ENCODE measurements around the gene KRTAP2-3. TPM values are rescaled to one million over a fixed set of nuclear protein-coding genes. Genes with fewer than 3 reads are reported as not detected.

Gene KRTAP2-3
- 1.9 TPM in 1 of 2 replicates, not detected in the other for total RNA-seq

DNA sequence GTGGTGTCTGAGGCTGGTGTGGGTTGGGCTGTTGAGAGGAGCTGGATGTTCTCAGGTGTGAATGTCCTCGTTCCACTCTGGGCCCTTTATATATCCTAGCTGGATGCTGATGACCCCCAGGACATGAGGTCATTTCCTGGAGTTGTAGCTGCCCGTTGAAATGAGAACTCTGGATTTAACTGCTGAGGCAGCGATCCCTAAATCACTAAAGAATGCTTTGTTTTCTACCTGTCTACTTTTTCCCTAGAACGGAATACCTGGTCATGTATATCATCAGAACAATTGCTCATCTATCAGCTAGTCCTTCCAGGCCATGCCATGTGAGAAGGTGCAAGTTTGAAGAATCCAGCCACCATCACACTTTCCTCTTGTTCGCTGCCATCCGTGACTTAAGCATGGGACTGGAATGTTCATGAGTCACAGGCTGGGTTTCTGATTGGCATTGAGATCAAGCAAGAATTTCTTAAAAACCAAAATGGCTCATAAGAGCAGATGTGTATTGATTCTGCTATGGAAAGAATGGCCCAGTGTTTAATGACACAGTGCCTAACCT is at the start of gene KRTAP2-3:
TSS of gene KRTAP2-3 (minus strand) at position 63 of the 553 bp plus-strand sequence. CDS start 64 bp downstream, outside the sequence.

GRCh38 chr17:41105347-41105746 is 45.4 kb upstream of the KRTAP2-3 start, which contains the start of gene KRTAP4-9:
Gene KRTAP4-9 (plus strand): TSS chr17:41105389. CDS start chr17:41105389, 0 bp downstream.

GRCh38 chr17:41101586-41102259 is 41.8 kb upstream of the KRTAP2-3 start, which contains the start of gene KRTAP4-16:
Gene KRTAP4-16 (minus strand): TSS chr17:41102209. CDS start chr17:41102209, 0 bp downstream.

GRCh38 chr17:41098042-41098441 is 38.1 kb upstream of the KRTAP2-3 start, which contains the start of gene KRTAP4-8:
Gene KRTAP4-8 (minus strand): TSS chr17:41098142. CDS start chr17:41098084, 58 bp downstream.

DNA sequence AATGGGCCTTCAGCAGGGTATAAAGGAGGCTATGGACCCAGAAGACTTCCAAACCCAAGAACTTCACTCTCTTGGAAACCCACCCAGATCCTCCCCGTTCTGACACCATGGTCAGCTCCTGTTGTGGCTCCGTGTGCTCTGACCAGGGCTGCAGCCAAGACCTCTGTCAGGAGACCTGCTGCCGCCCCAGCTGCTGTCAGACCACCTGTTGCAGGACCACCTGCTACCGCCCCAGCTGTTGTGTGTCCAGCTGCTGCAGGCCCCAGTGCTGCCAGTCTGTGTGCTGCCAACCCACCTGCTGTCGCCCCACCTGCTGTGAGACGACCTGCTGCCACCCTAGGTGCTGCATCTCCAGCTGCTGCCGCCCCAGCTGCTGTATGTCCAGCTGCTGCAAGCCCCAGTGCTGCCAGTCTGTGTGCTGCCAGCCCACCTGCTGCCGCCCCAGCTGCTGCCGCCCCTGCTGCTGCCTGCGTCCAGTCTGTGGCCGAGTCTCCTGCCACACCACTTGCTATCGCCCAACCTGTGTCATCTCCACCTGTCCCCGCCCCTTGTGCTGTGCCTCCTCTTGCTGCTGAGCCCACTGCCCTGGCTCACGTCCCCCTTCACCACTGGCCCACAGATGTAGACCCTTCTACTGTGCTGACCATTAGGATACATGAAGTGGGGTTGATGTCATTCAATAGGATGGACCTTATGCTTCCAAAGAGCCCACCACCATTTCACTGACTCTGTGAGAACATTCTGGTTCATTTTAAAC is 24.4 kb upstream of the KRTAP2-3 start, which contains the start of gene KRTAP4-7:
TSS of gene KRTAP4-7 (plus strand) at position 51 of the 757 bp plus-strand sequence. CDS start at position 108, 57 bp downstream.

DNA sequence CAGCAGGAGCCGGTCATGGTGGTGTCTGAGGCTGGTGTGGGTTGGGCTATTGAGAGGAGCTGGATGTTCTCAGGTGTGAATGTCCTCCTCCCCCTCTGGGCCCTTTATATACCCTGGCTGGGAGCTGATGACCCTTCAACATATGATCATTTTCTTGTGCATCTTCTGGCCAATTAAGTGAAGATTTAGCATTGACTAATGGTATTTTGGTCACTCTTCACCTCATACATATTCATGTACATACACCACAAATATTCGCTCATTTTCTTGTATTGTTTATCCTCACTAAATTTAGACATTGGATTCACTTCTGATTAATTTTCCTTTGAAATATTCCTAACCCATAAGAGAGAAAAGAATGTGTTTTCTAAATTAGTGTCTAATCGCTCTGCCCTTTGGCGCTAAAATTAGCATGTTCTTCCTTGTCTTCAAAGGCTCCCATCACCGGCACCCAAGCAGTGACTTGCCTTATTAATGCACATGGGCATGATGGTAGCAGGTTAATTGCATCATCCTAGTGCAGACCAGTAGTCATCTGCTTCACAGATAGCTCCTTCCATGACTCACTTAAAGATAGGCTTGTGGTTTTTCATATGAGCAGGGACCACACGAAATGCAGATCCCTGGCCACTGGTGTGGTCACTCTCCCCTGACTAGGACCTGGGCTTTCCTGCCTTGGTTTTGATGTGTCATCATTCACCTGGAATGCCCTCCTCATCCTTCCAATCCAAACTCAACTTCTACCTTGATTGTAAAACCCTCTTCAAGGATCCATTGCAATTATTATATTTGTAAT is 6.1 kb upstream of the KRTAP2-3 start, which contains the start of gene KRTAP2-4:
TSS of gene KRTAP2-4 (minus strand) at position 51 of the 796 bp plus-strand sequence. CDS start at position 17, 34 bp downstream.

DNA sequence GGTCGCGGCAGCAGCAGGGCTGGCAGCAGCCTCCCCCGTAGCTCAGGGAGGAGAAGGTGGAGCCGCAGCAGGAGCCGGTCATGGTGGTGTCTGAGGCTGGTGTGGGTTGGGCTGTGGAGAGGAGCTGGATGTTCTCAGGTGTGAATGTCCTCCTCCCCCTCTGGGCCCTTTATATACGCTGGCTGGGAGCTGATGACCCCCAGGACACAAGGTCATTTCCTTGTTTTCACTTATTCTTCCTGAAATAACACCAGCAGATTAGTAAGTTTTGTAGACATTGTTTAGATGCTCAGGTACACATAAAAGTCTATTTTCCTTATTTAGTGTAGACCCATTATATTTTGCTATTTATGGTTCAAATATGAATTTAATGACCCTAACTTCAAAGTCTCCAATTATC is 4.8 kb downstream of the KRTAP2-3 start, which contains the start of gene KRTAP2-2:
TSS of gene KRTAP2-2 (minus strand) at position 101 of the 400 bp plus-strand sequence. CDS start at position 82, 19 bp downstream.

DNA sequence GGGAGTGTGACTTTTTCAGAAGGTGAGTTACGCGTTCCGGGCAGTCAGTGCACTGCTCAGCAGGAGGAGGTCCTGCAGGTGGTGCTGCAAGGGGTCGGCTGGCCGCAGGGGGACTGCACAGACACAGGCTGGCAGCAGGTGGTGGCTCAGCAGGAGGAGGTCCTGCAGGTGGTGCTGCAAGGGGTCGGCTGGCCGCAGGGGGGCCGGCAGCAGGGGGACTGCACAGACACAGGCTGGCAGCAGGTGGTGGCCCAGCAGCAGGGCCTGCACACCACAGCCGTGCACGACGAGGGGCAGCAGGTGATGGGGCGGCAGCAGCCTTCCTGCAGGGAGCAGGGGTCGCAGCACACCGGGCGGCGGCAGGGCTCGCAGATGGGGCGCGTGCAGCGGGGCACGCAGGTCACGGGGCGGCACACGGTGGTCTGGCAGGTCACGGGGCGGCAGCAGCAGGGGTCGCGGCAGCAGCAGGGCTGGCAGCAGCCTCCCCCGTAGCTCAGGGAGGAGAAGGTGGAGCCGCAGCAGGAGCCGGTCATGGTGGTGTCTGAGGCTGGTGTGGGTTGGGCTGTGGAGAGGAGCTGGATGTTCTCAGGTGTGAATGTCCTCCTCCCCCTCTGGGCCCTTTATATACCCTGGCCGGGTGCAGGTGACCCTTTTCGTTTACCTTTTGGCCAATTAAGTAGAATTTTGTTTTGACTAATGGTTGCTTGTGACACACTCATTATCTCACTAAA is 13.0 kb downstream of the KRTAP2-3 start, which contains the start of gene KRTAP2-1:
TSS of gene KRTAP2-1 (minus strand) at position 582 of the 731 bp plus-strand sequence. CDS start at position 533, 49 bp downstream.

GRCh38 chr17:41040783-41041571 is 18.9 kb downstream of the KRTAP2-3 start, which contains the start of gene KRTAP1-1:
Gene KRTAP1-1 (minus strand): TSS chr17:41041450. CDS start chr17:41041397, 53 bp downstream.

GRCh38 chr17:41034346-41034935 is 25.5 kb downstream of the KRTAP2-3 start, which contains the start of gene KRTAP1-3:
Gene KRTAP1-3 (minus strand): TSS chr17:41034874. CDS start chr17:41034821, 53 bp downstream.

DNA sequence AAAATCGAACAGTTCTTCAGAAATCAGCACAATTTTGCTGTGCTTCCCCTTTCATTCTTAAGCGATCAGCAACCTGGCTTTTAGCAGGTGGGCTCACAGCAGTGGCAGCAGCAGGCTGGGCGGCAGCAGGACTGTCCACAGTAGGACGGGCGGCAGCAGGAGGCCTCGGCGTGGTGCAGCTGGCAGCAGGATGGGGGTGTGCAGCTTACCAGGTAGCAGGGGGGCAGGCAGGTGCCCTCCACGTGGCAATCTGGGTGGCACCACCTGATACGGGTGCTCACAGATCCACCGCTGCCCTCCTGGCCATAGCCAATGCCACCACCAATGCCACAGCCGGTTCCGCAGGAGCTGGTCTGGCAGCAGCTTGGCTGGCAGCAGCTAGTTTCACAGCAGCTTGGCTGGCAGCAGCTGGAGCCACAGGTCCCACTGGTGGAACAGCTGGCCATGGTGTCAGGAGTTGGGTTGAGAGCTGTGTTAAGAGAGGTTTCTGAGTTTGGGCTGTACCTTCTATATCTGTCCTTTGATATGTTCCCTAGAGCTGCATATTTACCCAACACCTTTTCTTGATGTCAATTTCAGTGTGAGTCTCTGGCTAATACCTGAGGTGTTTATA is 30.2 kb downstream of the KRTAP2-3 start, which contains the start of gene KRTAP1-4:
TSS of gene KRTAP1-4 (minus strand) at position 563 of the 613 bp plus-strand sequence. CDS start at position 446, 117 bp downstream.

GRCh38 chr17:41026715-41027471 is 33.0 kb downstream of the KRTAP2-3 start, which contains the start of gene KRTAP1-5:
Gene KRTAP1-5 (minus strand): TSS chr17:41027208. CDS start chr17:41027155, 53 bp downstream.

Other genes starting within 250 kb of the KRTAP2-3 start
- gene KRT10, start 237.5 kb downstream of the KRTAP2-3 start, total RNA-seq, result 24.4 and 33.1 TPM in 2 replicates
- not detected in 2 replicates for gene KRT12, start 192.9 kb downstream of the KRTAP2-3 start, total RNA-seq
- gene KRT20, start 174.9 kb downstream of the KRTAP2-3 start, total RNA-seq, result not detected in 2 replicates
- gene KRT23, start 122.5 kb downstream of the KRTAP2-3 start, total RNA-seq, result under 0.01 TPM in 1 of 2 replicates, not detected in the other
- 0.52 TPM in 1 of 2 replicates, not detected in the other for gene KRT39, start 93.2 kb downstream of the KRTAP2-3 start, total RNA-seq
- not detected in 2 replicates for gene KRT40, start 75.8 kb downstream of the KRTAP2-3 start, total RNA-seq
- gene KRTAP3-3, start 66.0 kb downstream of the KRTAP2-3 start, total RNA-seq, result not detected in 2 replicates
- not detected in 2 replicates for gene KRTAP3-2, start 60.2 kb downstream of the KRTAP2-3 start, total RNA-seq
- not detected in 2 replicates for gene KRTAP3-1, start 51.0 kb downstream of the KRTAP2-3 start, total RNA-seq
- gene KRTAP1-5, start 32.9 kb downstream of the KRTAP2-3 start, total RNA-seq, result 10.1 TPM in 1 of 2 replicates, not detected in the other
- not detected in 2 replicates for gene KRTAP1-4, start 29.9 kb downstream of the KRTAP2-3 start, total RNA-seq
- gene KRTAP1-3, start 25.2 kb downstream of the KRTAP2-3 start, total RNA-seq, result not detected in 2 replicates
- not detected in 2 replicates for gene KRTAP1-1, start 18.7 kb downstream of the KRTAP2-3 start, total RNA-seq
- not detected in 2 replicates for gene KRTAP2-1, start 12.8 kb downstream of the KRTAP2-3 start, total RNA-seq
- not detected in 2 replicates for gene KRTAP2-2, start 4.9 kb downstream of the KRTAP2-3 start, total RNA-seq
- gene KRTAP2-4, start 5.8 kb upstream of the KRTAP2-3 start, total RNA-seq, result not detected in 2 replicates
- not detected in 2 replicates for gene KRTAP4-7, start 24.0 kb upstream of the KRTAP2-3 start, total RNA-seq
- not detected in 2 replicates for gene KRTAP4-8, start 38.0 kb upstream of the KRTAP2-3 start, total RNA-seq
- not detected in 2 replicates for gene KRTAP4-16, start 42.1 kb upstream of the KRTAP2-3 start, total RNA-seq
- gene KRTAP4-9, start 45.3 kb upstream of the KRTAP2-3 start, total RNA-seq, result not detected in 2 replicates
- not detected in 2 replicates for gene KRTAP4-11, start 58.3 kb upstream of the KRTAP2-3 start, total RNA-seq
- not detected in 2 replicates for gene KRTAP4-12, start 64.1 kb upstream of the KRTAP2-3 start, total RNA-seq
- not detected in 2 replicates for gene KRTAP4-6, start 80.4 kb upstream of the KRTAP2-3 start, total RNA-seq
- gene KRTAP4-5, start 89.7 kb upstream of the KRTAP2-3 start, total RNA-seq, result not detected in 2 replicates
- not detected in 2 replicates for gene KRTAP4-4, start 100.6 kb upstream of the KRTAP2-3 start, total RNA-seq
- gene KRTAP4-3, start 108.1 kb upstream of the KRTAP2-3 start, total RNA-seq, result not detected in 2 replicates
- gene KRTAP4-2, start 118.1 kb upstream of the KRTAP2-3 start, total RNA-seq, result not detected in 2 replicates
- gene KRTAP4-1, start 124.8 kb upstream of the KRTAP2-3 start, total RNA-seq, result 0.13 TPM in 1 of 2 replicates, not detected in the other
- gene KRTAP9-1, start 129.8 kb upstream of the KRTAP2-3 start, total RNA-seq, result not detected in 2 replicates
- not detected in 2 replicates for gene KRTAP9-2, start 166.5 kb upstream of the KRTAP2-3 start, total RNA-seq
- gene KRTAP9-3, start 172.3 kb upstream of the KRTAP2-3 start, total RNA-seq, result not detected in 2 replicates
- gene KRTAP9-8, start 177.9 kb upstream of the KRTAP2-3 start, total RNA-seq, result not detected in 2 replicates
- not detected in 2 replicates for gene KRTAP9-4, start 189.6 kb upstream of the KRTAP2-3 start, total RNA-seq
- gene KRTAP9-9, start 195.3 kb upstream of the KRTAP2-3 start, total RNA-seq, result not detected in 2 replicates
- not detected in 2 replicates for gene KRTAP9-6, start 205.3 kb upstream of the KRTAP2-3 start, total RNA-seq
- gene KRTAP9-7, start 215.6 kb upstream of the KRTAP2-3 start, total RNA-seq, result not detected in 2 replicates
- gene KRTAP29-1, start 242.7 kb upstream of the KRTAP2-3 start, total RNA-seq, result not detected in 2 replicates
- not detected in 2 replicates for gene KRTAP16-1, start 249.2 kb upstream of the KRTAP2-3 start, total RNA-seq

Data from epithelial cell of alveolus of lung (primary cell).